HepG2 (cell line): ENCODE measurements around the gene CERT1. TPM values are rescaled to one million over a fixed set of nuclear protein-coding genes. Genes with fewer than 3 reads are reported as not detected.

Source experiments
- ATF1 ChIP-seq: IDR thresholded peaks from 2 replicates; pipeline ENCODE4 v1.6.1; 2016; ENCODE audit warnings: mild to moderate bottlenecking, control low read depth
- GATAD2A ChIP-seq: IDR thresholded peaks from 2 replicates; pipeline ENCODE4 v1.6.1; 2016
- HNRNPK ChIP-seq: fragments of 200-400 bp; formaldehyde crosslinking; IDR thresholded peaks from 2 replicates; pipeline ENCODE4 v1.6.1; 2018; ENCODE audit warnings: low read length, low read depth, moderate library complexity, mild to moderate bottlenecking; ENCODE audit not compliant: poor library complexity, severe bottlenecking
- HNRNPLL ChIP-seq: fragments of 200-400 bp; formaldehyde crosslinking; IDR thresholded peaks from 2 replicates; pipeline ENCODE4 v1.6.1; 2017; ENCODE audit warnings: mild to moderate bottlenecking, low read depth, low read length; ENCODE audit not compliant: poor library complexity, severe bottlenecking
- KLF16 ChIP-seq, 2 experiments: sonication (generic) in 1 of 2; formaldehyde crosslinking in 1 of 2; IDR thresholded peaks; 2 replicates each; pipeline versions ENCODE4 v1.6.1 to v1.8.0; 2016 to 2023; ENCODE audit warnings: missing genetic modification reagents in 2 of 2, missing compliant biosample characterization in 1 of 2
- NFKBIZ ChIP-seq: IDR thresholded peaks from 2 replicates; pipeline ENCODE4 v1.6.1; 2018; ENCODE audit warnings: missing genetic modification reagents, missing compliant biosample characterization
- NR2F6 ChIP-seq, 2 experiments: IDR thresholded peaks; 2 replicates each; pipeline ENCODE4 v1.6.1; 2016; ENCODE audit warnings: antibody characterized with exemption in 1 of 2, mild to moderate bottlenecking in 1 of 2
- PAX8 ChIP-seq: sonication (generic); formaldehyde crosslinking; IDR thresholded peaks from 2 replicates; pipeline ENCODE4 v1.8.0; 2022; ENCODE audit warnings: mild to moderate bottlenecking, missing genetic modification reagents, borderline replicate concordance
- PHF20 ChIP-seq: sonication (generic); formaldehyde crosslinking; IDR thresholded peaks from 2 replicates; pipeline ENCODE4 v1.5.0; 2020; ENCODE audit warnings: mild to moderate bottlenecking, missing genetic modification reagents
- RXRB ChIP-seq: IDR thresholded peaks from 2 replicates; pipeline ENCODE4 v1.6.1; 2016; ENCODE audit warnings: borderline replicate concordance, missing genetic modification reagents, missing compliant biosample characterization
- TRIM24 ChIP-seq: sonication (generic); formaldehyde crosslinking; IDR thresholded peaks from 2 replicates; pipeline ENCODE4 v1.8.0; 2022; ENCODE audit warnings: mild to moderate bottlenecking, missing genetic modification reagents
- ZMYM4 ChIP-seq: sonication (generic); formaldehyde crosslinking; IDR thresholded peaks from 2 replicates; pipeline ENCODE4 v1.8.1; 2023; ENCODE audit warnings: mild to moderate bottlenecking, missing genetic modification reagents
- ZNF264 ChIP-seq: sonication (generic); formaldehyde crosslinking; IDR thresholded peaks from 2 replicates; pipeline ENCODE4 v1.4.0; 2020; ENCODE audit warnings: missing genetic modification reagents
- ZNF33A ChIP-seq: sonication (generic); formaldehyde crosslinking; IDR thresholded peaks from 2 replicates; pipeline ENCODE4 v1.5.1; 2020; ENCODE audit warnings: missing genetic modification reagents, mild to moderate bottlenecking, moderate library complexity, borderline replicate concordance
- ZNF644 ChIP-seq: IDR thresholded peaks from 2 replicates; pipeline ENCODE4 v1.6.1; 2016; ENCODE audit warnings: low read depth
- polyA plus RNA-seq, 8 experiments: library from polyadenylated mRNA; depleted of rRNA in 3 of 8; stranded (reverse) in 7 of 8; unstranded in 1 of 8; fragments of >200 nt; fragmentation: Illumina TruSeq in 4 of 8; extraction: Trizol in 4 of 8; gene quantifications; 2 replicates each; pipeline versions ENCODE4 v1.2.1 to v1.2.3, GENCODE V29; 2011 to 2016; ENCODE audit warnings: low read depth in 4 of 8, missing spikeins in 1 of 8, mixed read lengths in 1 of 8; ENCODE audit not compliant: insufficient read depth in 1 of 8
- total RNA-seq, 5 experiments: library from RNA; depleted of rRNA; stranded (reverse); fragments of >200 nt; fragmentation: Illumina TruSeq; extraction: Trizol; gene quantifications; 2 replicates each; pipeline ENCODE4 v1.2.3, GENCODE V29; 2016; ENCODE audit warnings: low read depth in 1 of 5
- TF ChIP-seq, protein P1 (sequence below): sonication (generic); formaldehyde crosslinking; IDR thresholded peaks from 2 replicates; pipeline ENCODE4 v1.8.1; 2022; ENCODE audit warnings: low read depth, mild to moderate bottlenecking, missing genetic modification reagents
- TF ChIP-seq, protein P2 (sequence below): sonication (generic); formaldehyde crosslinking; IDR thresholded peaks from 2 replicates; pipeline ENCODE4 v1.4.0; 2020; ENCODE audit warnings: missing genetic modification reagents, mild to moderate bottlenecking, borderline replicate concordance
- TF ChIP-seq, protein P3 (sequence below): sonication (generic); formaldehyde crosslinking; IDR thresholded peaks from 2 replicates; pipeline ENCODE4 v1.4.0; 2020; ENCODE audit warnings: missing genetic modification reagents
- TF ChIP-seq, protein P4 (sequence below): IDR thresholded peaks from 2 replicates; pipeline ENCODE4 v1.4.0; 2020; ENCODE audit warnings: mild to moderate bottlenecking, missing genetic modification reagents

CERT1 gene
- total and polyA plus RNA-seq, 2 of the 13 experiments (the other 11 are each of a cell fraction or from before 2014, with no cell fraction given), result 8.2 to 12.7 TPM

DNA sequence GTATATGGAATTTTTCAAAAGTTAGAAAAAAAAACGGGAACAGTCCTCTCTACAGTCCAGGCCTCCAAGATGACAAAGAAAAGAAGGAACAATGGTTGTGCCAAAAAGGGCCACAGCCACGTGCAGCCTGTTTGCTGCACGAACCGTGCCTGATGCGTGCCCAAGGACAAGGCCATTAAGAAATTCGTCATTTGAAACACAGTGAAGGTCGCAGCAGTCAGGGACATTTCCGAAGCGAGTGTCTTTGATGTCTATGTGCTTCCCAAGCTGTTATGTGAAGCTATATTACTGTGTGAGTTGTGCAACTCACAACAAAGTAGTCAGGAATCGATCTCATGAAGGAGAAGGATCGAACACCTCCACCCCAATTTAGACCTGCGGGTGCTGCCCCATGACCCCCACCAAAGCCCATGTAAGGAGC is 137.0 kb downstream of the CERT1 start (continued):
- TF ChIP-seq, protein P1, sequence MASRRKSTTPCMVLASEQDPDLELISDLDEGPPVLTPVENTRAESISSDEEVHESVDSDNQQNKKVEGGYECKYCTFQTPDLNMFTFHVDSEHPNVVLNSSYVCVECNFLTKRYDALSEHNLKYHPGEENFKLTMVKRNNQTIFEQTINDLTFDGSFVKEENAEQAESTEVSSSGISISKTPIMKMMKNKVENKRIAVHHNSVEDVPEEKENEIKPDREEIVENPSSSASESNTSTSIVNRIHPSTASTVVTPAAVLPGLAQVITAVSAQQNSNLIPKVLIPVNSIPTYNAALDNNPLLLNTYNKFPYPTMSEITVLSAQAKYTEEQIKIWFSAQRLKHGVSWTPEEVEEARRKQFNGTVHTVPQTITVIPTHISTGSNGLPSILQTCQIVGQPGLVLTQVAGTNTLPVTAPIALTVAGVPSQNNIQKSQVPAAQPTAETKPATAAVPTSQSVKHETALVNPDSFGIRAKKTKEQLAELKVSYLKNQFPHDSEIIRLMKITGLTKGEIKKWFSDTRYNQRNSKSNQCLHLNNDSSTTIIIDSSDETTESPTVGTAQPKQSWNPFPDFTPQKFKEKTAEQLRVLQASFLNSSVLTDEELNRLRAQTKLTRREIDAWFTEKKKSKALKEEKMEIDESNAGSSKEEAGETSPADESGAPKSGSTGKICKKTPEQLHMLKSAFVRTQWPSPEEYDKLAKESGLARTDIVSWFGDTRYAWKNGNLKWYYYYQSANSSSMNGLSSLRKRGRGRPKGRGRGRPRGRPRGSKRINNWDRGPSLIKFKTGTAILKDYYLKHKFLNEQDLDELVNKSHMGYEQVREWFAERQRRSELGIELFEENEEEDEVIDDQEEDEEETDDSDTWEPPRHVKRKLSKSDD (CRISPR knock-in tag), result 0 out of 2 replicates have a peak, but pooled peaks have one; percentile 39
- TF ChIP-seq, protein P2, sequence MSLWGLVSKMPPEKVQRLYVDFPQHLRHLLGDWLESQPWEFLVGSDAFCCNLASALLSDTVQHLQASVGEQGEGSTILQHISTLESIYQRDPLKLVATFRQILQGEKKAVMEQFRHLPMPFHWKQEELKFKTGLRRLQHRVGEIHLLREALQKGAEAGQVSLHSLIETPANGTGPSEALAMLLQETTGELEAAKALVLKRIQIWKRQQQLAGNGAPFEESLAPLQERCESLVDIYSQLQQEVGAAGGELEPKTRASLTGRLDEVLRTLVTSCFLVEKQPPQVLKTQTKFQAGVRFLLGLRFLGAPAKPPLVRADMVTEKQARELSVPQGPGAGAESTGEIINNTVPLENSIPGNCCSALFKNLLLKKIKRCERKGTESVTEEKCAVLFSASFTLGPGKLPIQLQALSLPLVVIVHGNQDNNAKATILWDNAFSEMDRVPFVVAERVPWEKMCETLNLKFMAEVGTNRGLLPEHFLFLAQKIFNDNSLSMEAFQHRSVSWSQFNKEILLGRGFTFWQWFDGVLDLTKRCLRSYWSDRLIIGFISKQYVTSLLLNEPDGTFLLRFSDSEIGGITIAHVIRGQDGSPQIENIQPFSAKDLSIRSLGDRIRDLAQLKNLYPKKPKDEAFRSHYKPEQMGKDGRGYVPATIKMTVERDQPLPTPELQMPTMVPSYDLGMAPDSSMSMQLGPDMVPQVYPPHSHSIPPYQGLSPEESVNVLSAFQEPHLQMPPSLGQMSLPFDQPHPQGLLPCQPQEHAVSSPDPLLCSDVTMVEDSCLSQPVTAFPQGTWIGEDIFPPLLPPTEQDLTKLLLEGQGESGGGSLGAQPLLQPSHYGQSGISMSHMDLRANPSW (CRISPR knock-in tag), result 0 out of 2 replicates have a peak, but pooled peaks have one; percentile 64
- TF ChIP-seq HNRNPLL (no peak), TRIM24 (CRISPR knock-in tag) (no peak), NR2F6 (IDR thresholded peaks at IDR 0.05) (peak; percentile 71), NR2F6 (CRISPR knock-in tag; IDR thresholded peaks at IDR 0.05) (peak; percentile 62; the same call in 1 of the 2 replicates), NFKBIZ (0 out of 2 replicates have a peak, but pooled peaks have one; percentile 29), HNRNPK (no peak), RXRB (CRISPR knock-in tag) (0 out of 2 replicates have a peak, but pooled peaks have one; percentile 27), ZMYM4 (CRISPR knock-in tag) (peak; percentile 62; the same call in 1 of the 2 replicates), ATF1 (CRISPR knock-in tag) (peak; percentile 43; the same call in 1 of the 2 replicates), ZNF644 (CRISPR knock-in tag) (peak; percentile 42; the same call in 1 of the 2 replicates), KLF16 (CRISPR knock-in tag; IDR thresholded peaks at IDR 0.05) (peak in 1 of 2 experiments; percentile 66; a peak in 2 of 4 replicates), GATAD2A (CRISPR knock-in tag) (peak; percentile 80), PHF20 (CRISPR knock-in tag) (no peak), ZNF33A (CRISPR knock-in tag) (no peak), PAX8 (CRISPR knock-in tag) (no peak), ZNF264 (CRISPR knock-in tag) (no peak)
- TF ChIP-seq, protein P3, sequence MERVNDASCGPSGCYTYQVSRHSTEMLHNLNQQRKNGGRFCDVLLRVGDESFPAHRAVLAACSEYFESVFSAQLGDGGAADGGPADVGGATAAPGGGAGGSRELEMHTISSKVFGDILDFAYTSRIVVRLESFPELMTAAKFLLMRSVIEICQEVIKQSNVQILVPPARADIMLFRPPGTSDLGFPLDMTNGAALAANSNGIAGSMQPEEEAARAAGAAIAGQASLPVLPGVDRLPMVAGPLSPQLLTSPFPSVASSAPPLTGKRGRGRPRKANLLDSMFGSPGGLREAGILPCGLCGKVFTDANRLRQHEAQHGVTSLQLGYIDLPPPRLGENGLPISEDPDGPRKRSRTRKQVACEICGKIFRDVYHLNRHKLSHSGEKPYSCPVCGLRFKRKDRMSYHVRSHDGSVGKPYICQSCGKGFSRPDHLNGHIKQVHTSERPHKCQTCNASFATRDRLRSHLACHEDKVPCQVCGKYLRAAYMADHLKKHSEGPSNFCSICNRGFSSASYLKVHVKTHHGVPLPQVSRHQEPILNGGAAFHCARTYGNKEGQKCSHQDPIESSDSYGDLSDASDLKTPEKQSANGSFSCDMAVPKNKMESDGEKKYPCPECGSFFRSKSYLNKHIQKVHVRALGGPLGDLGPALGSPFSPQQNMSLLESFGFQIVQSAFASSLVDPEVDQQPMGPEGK (CRISPR knock-in tag), result 0 out of 2 replicates have a peak, but pooled peaks have one; percentile 21
- TF ChIP-seq, protein P4, sequence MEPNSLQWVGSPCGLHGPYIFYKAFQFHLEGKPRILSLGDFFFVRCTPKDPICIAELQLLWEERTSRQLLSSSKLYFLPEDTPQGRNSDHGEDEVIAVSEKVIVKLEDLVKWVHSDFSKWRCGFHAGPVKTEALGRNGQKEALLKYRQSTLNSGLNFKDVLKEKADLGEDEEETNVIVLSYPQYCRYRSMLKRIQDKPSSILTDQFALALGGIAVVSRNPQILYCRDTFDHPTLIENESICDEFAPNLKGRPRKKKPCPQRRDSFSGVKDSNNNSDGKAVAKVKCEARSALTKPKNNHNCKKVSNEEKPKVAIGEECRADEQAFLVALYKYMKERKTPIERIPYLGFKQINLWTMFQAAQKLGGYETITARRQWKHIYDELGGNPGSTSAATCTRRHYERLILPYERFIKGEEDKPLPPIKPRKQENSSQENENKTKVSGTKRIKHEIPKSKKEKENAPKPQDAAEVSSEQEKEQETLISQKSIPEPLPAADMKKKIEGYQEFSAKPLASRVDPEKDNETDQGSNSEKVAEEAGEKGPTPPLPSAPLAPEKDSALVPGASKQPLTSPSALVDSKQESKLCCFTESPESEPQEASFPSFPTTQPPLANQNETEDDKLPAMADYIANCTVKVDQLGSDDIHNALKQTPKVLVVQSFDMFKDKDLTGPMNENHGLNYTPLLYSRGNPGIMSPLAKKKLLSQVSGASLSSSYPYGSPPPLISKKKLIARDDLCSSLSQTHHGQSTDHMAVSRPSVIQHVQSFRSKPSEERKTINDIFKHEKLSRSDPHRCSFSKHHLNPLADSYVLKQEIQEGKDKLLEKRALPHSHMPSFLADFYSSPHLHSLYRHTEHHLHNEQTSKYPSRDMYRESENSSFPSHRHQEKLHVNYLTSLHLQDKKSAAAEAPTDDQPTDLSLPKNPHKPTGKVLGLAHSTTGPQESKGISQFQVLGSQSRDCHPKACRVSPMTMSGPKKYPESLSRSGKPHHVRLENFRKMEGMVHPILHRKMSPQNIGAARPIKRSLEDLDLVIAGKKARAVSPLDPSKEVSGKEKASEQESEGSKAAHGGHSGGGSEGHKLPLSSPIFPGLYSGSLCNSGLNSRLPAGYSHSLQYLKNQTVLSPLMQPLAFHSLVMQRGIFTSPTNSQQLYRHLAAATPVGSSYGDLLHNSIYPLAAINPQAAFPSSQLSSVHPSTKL (CRISPR knock-in tag), result peak; percentile 93
